ENCODE results near the gene FEM1B.

FEM1B gene

GRCh38 chr15:68235022-68235421 is 42.5 kb upstream of the FEM1B start:
- no peaks in the 10 kb centered on the region for H3K27me3 ChIP-seq (ENCODE audit: low read depth, low read length)
- H3K27ac ChIP-seq (ENCODE audit: low read length) = no peak overlapping the region
- H3K9me3 ChIP-seq (ENCODE audit: control insufficient read depth in 1 of 2, low read length in 2 of 2) = no peaks in the 10 kb centered on the region
- no peak overlapping the region for H3K4me3 ChIP-seq (ENCODE audit: low read depth in 1 of 2, low read length in 2 of 2)
- H3K4me1 ChIP-seq (ENCODE audit: control insufficient read depth in 1 of 2, insufficient read depth in 2 of 2, low read length in 2 of 2) = peaks cover 0 to 6% of the 10 kb centered on the region in 2 donors
- no peaks in the 10 kb centered on the region for H3K36me3 ChIP-seq (ENCODE audit: control insufficient read depth in 1 of 2, insufficient read depth in 2 of 2, low read length in 2 of 2)

GRCh38 chr15:68239025-68239424 is 38.5 kb upstream of the FEM1B start:
- Histone ChIP-seq H3K27me3 (ENCODE audit: low read depth, low read length) (no peaks in the 10 kb centered on the region), H3K9me3 (ENCODE audit: control insufficient read depth in 1 of 2, low read length in 2 of 2) (peaks cover 0 to 1% of the 10 kb centered on the region in 2 donors), H3K27ac (ENCODE audit: low read length) (no peak overlapping the region), H3K4me3 (ENCODE audit: low read depth in 1 of 2, low read length in 2 of 2) (no peak overlapping the region), H3K36me3 (ENCODE audit: control insufficient read depth in 1 of 2, insufficient read depth in 2 of 2, low read length in 2 of 2) (no peaks in the 10 kb centered on the region), H3K4me1 (ENCODE audit: control insufficient read depth in 1 of 2, insufficient read depth in 2 of 2, low read length in 2 of 2) (no peaks in the 10 kb centered on the region)

- Histone ChIP-seq H3K4me1 (ENCODE audit: control insufficient read depth in 1 of 2, insufficient read depth in 2 of 2, low read length in 2 of 2) (no peaks in the 10 kb centered on the region), H3K4me3 (ENCODE audit: low read depth in 1 of 2, low read length in 2 of 2) (no peak overlapping the region), H3K9me3 (ENCODE audit: control insufficient read depth in 1 of 2, low read length in 2 of 2) (peaks cover 0 to 8% of the 10 kb centered on the region in 2 donors), H3K36me3 (ENCODE audit: control insufficient read depth in 1 of 2, insufficient read depth in 2 of 2, low read length in 2 of 2) (no peaks in the 10 kb centered on the region), H3K27ac (ENCODE audit: low read length) (no peak overlapping the region), H3K27me3 (ENCODE audit: low read depth, low read length) (no peaks in the 10 kb centered on the region)
These were observed 36.2 kb upstream of the FEM1B start for GRCh38 chr15:68241088-68241935.

- Histone ChIP-seq H3K4me1 (ENCODE audit: control insufficient read depth in 1 of 2, insufficient read depth in 2 of 2, low read length in 2 of 2) (no peaks in the 10 kb centered on the region), H3K36me3 (ENCODE audit: control insufficient read depth in 1 of 2, insufficient read depth in 2 of 2, low read length in 2 of 2) (no peaks in the 10 kb centered on the region), H3K9me3 (ENCODE audit: control insufficient read depth in 1 of 2, low read length in 2 of 2) (peaks cover 0 to 8% of the 10 kb centered on the region in 2 donors), H3K27me3 (ENCODE audit: low read depth, low read length) (no peaks in the 10 kb centered on the region), H3K4me3 (ENCODE audit: low read depth in 1 of 2, low read length in 2 of 2) (no peak overlapping the region), H3K27ac (ENCODE audit: low read length) (no peak overlapping the region)
These were observed 33.3 kb upstream of the FEM1B start for GRCh38 chr15:68244235-68244634.

- Histone ChIP-seq H3K27ac (ENCODE audit: low read length) (no peak overlapping the region), H3K4me3 (ENCODE audit: low read depth in 1 of 2, low read length in 2 of 2) (no peak overlapping the region), H3K36me3 (ENCODE audit: control insufficient read depth in 1 of 2, insufficient read depth in 2 of 2, low read length in 2 of 2) (no peaks in the 10 kb centered on the region), H3K4me1 (ENCODE audit: control insufficient read depth in 1 of 2, insufficient read depth in 2 of 2, low read length in 2 of 2) (peaks cover 0 to 4% of the 10 kb centered on the region in 2 donors), H3K9me3 (ENCODE audit: control insufficient read depth in 1 of 2, low read length in 2 of 2) (peaks cover 0 to 5% of the 10 kb centered on the region in 2 donors), H3K27me3 (ENCODE audit: low read depth, low read length) (no peaks in the 10 kb centered on the region)
These were observed 28.4 kb upstream of the FEM1B start for GRCh38 chr15:68249058-68249713.

- H3K4me1 ChIP-seq (ENCODE audit: control insufficient read depth in 1 of 2, insufficient read depth in 2 of 2, low read length in 2 of 2) = peaks cover 0 to 7% of the 10 kb centered on the region in 2 donors
- H3K27ac ChIP-seq (ENCODE audit: low read length) = no peak overlapping the region
- H3K4me3 ChIP-seq (ENCODE audit: low read depth in 1 of 2, low read length in 2 of 2) = no peak overlapping the region
These were observed 24.5 kb upstream of the FEM1B start for GRCh38 chr15:68252925-68253534.

GRCh38 chr15:68256675-68257450 is 20.7 kb upstream of the FEM1B start:
- Histone ChIP-seq H3K9me3 (ENCODE audit: control insufficient read depth in 1 of 2, low read length in 2 of 2) (no peaks in the 10 kb centered on the region), H3K27me3 (ENCODE audit: low read depth, low read length) (no peaks in the 10 kb centered on the region), H3K27ac (ENCODE audit: low read length) (peak overlapping the region; percentile 72), H3K4me1 (ENCODE audit: control insufficient read depth in 1 of 2, insufficient read depth in 2 of 2, low read length in 2 of 2) (peaks cover 0 to 7% of the 10 kb centered on the region in 2 donors), H3K36me3 (ENCODE audit: control insufficient read depth in 1 of 2, insufficient read depth in 2 of 2, low read length in 2 of 2) (no peaks in the 10 kb centered on the region), H3K4me3 (ENCODE audit: low read depth in 1 of 2, low read length in 2 of 2) (peak overlapping the region; percentile 66 to 74)

More at GRCh38 chr15:68252925-68253534, 24.5 kb upstream of the FEM1B start:
- Histone ChIP-seq H3K36me3 (ENCODE audit: control insufficient read depth in 1 of 2, insufficient read depth in 2 of 2, low read length in 2 of 2) (no peaks in the 10 kb centered on the region), H3K9me3 (ENCODE audit: control insufficient read depth in 1 of 2, low read length in 2 of 2) (no peaks in the 10 kb centered on the region), H3K27me3 (ENCODE audit: low read depth, low read length) (no peaks in the 10 kb centered on the region)

- Histone ChIP-seq H3K27me3 (ENCODE audit: low read depth, low read length) (no peaks in the 10 kb centered on the region), H3K36me3 (ENCODE audit: control insufficient read depth in 1 of 2, insufficient read depth in 2 of 2, low read length in 2 of 2) (no peaks in the 10 kb centered on the region), H3K9me3 (ENCODE audit: control insufficient read depth in 1 of 2, low read length in 2 of 2) (no peaks in the 10 kb centered on the region), H3K27ac (ENCODE audit: low read length) (no peak overlapping the region), H3K4me3 (ENCODE audit: low read depth in 1 of 2, low read length in 2 of 2) (no peak overlapping the region), H3K4me1 (ENCODE audit: control insufficient read depth in 1 of 2, insufficient read depth in 2 of 2, low read length in 2 of 2) (peaks cover 0 to 3% of the 10 kb centered on the region in 2 donors)
These were observed 18.9 kb upstream of the FEM1B start for GRCh38 chr15:68258692-68259091.

GRCh38 chr15:68259883-68260282 is 17.7 kb upstream of the FEM1B start:
- Histone ChIP-seq H3K36me3 (ENCODE audit: control insufficient read depth in 1 of 2, insufficient read depth in 2 of 2, low read length in 2 of 2) (no peaks in the 10 kb centered on the region), H3K9me3 (ENCODE audit: control insufficient read depth in 1 of 2, low read length in 2 of 2) (no peaks in the 10 kb centered on the region), H3K4me3 (ENCODE audit: low read depth in 1 of 2, low read length in 2 of 2) (no peak overlapping the region), H3K4me1 (ENCODE audit: control insufficient read depth in 1 of 2, insufficient read depth in 2 of 2, low read length in 2 of 2) (peaks cover 0 to 3% of the 10 kb centered on the region in 2 donors), H3K27me3 (ENCODE audit: low read depth, low read length) (no peaks in the 10 kb centered on the region), H3K27ac (ENCODE audit: low read length) (no peak overlapping the region)

- Histone ChIP-seq H3K36me3 (ENCODE audit: control insufficient read depth in 1 of 2, insufficient read depth in 2 of 2, low read length in 2 of 2) (no peaks in the 10 kb centered on the region), H3K4me1 (ENCODE audit: control insufficient read depth in 1 of 2, insufficient read depth in 2 of 2, low read length in 2 of 2) (peaks cover 0 to 3% of the 10 kb centered on the region in 2 donors), H3K27me3 (ENCODE audit: low read depth, low read length) (no peaks in the 10 kb centered on the region), H3K4me3 (ENCODE audit: low read depth in 1 of 2, low read length in 2 of 2) (no peak overlapping the region), H3K9me3 (ENCODE audit: control insufficient read depth in 1 of 2, low read length in 2 of 2) (no peaks in the 10 kb centered on the region), H3K27ac (ENCODE audit: low read length) (no peak overlapping the region)
These were observed 16.3 kb upstream of the FEM1B start for GRCh38 chr15:68261241-68261640.

- no peaks in the 10 kb centered on the region for H3K36me3 ChIP-seq (ENCODE audit: control insufficient read depth in 1 of 2, insufficient read depth in 2 of 2, low read length in 2 of 2)
- H3K9me3 ChIP-seq (ENCODE audit: control insufficient read depth in 1 of 2, low read length in 2 of 2) = no peaks in the 10 kb centered on the region
- no peaks in the 10 kb centered on the region for H3K27me3 ChIP-seq (ENCODE audit: low read depth, low read length)
- peaks cover 0 to 3% of the 10 kb centered on the region in 2 donors for H3K4me1 ChIP-seq (ENCODE audit: control insufficient read depth in 1 of 2, insufficient read depth in 2 of 2, low read length in 2 of 2)
- H3K4me3 ChIP-seq (ENCODE audit: low read depth in 1 of 2, low read length in 2 of 2) = no peak overlapping the region
- H3K27ac ChIP-seq (ENCODE audit: low read length) = no peak overlapping the region
These were observed 15.6 kb upstream of the FEM1B start for GRCh38 chr15:68261980-68262379.
